DMS 273 treated with DMSO at 0.1 percent for 48 hours (cell line): ENCODE measurements around the gene FGFRL1.
"Not testable (repeated sequence)": the region's sequence is repeated elsewhere in the genome, so short reads cannot be mapped to it uniquely, and the experiment has no call there.

Experiments used
- DNase-seq: peaks from one replicate; lab custom pipeline; 2025; lab: John Stamatoyannopoulos, UW

The FGFRL1 gene

GRCh38 chr4:1053080-1053661, 41.7 kb downstream of the FGFRL1 start:
- no peak for DNase-seq

DNA sequence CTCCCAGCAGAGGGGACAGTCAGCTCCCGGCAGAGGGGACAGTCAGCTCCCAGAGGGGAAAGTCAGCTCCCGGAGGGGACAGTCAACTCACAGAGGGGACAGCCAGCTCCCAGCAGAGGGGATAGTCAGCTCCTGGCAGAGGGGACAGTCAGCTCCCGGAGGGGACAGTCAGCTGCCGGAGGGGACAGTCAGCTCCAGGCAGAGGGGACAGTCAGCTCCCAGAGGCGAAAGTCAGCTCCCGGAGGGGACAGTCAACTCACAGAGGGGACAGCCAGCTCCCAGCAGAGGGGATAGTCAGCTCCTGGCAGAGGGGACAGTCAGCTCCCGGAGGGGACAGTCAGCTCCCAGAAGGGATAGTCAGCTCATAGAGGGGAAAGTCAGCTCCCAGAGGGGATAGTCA, 42.5 kb downstream of the FGFRL1 start:
- not testable (repeated sequence) for DNase-seq

DNA sequence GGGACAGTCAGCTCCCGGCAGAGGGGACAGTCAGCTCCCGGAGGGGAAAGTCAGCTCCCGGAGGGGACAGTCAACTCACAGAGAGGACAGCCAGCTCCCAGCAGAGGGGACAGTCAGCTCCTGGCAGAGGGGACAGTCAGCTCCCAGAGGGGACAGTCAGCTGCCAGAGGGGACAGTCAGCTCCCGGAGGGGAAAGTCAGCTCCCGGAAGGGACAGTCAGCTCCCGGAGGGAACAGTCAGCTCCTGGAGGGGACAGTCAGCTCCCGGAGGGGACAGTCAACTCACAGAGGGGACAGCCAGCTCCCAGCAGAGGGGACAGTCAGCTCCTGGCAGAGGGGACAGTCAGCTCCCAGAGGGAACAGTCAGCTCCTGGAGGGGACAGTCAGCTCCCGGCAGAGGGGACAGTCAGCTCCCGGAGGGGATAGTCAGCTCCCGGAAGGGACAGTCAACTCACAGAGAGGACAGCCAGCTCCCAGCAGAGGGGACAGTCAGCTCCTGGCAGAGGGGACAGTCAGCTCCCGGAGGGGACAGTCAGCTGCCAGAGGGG, 43.3 kb downstream of the FGFRL1 start:
- not testable (repeated sequence) for DNase-seq

DNA sequence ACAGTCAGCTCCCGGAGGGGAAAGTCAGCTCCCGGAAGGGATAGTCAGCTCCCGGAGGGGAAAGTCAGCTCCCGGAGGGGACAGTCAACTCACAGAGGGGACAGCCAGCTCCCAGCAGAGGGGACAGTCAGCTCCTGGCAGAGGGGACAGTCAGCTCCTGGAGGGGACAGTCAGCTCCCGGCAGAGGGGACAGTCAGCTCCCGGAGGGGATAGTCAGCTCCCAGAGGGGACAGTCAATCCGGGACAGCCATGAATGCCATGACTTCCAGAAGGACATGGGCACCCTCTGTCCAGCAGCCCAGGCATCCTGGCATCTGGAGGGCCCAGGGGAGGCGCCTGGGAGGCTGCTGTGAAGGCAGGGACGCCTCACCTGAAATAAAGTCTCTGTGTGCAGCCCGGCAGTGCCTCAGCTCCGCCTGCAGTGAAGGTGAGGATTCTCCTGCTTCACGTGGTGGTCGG, 43.8 kb downstream of the FGFRL1 start:
- DNase-seq = not testable (repeated sequence)

DNA sequence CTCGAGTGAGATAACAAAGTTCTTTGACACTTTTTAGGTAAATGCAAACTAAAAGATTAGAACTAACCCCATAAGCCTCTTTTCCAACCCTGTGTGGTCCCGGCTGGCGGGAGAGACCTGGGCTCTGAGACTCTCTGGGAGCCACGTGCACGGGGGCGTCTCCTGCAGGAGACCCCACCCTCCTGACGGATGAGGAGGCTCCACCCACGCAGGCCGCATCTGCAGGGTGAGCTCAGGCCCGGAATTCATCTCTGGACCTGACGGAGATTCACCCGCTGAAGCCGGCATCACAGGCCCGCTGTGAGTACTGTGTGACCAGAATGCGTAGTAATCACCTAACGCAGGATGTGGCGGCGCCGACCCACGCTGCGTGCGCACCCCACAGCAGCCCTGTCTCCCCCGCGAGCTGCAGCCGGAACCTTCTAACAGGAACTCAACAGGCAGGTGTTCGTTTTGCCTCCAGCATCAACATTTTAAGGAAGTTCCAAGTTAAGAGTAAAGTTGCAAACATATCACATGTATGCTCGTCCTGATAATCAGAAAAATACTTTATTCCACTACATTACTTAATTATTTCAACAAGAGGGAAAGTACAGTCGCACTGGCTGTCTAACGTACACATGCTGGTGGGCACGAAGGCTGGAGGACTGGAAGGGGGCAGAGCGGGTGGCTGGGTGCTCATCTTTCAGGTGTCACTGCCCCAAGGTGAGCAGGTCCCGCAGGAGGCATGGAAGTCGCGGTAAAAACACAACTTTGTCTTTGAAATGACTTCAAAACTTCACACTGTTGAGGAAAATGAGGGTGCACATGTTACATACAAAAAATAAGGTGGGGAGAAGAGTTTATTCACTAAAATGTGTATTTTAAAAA, 44.5 kb downstream of the FGFRL1 start:
- no peak for DNase-seq

GRCh38 chr4:1056671-1057402, 45.4 kb downstream of the FGFRL1 start:
- no peak for DNase-seq

DNA sequence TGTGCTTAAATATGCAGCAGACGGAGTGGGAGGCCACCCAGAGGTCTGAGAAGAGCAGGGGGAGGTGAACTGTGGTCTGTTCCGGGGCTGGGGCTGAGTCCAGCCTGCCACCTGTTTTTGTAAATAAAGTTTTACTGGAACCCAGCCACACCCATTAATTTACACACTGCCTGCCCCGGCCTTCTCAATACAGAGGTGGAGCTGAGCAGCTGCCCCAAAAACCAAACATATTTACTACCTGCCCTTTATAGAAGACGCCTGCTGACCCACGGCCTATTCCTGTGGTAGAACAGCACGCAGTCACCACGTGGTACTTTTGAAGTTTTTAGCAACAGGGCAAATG, 45.9 kb downstream of the FGFRL1 start:
- no peak for DNase-seq

- DNase-seq = no peak
Observed at GRCh38 chr4:1058198-1058996, 47.0 kb downstream of the FGFRL1 start.

GRCh38 chr4:1058997-1059665, 47.7 kb downstream of the FGFRL1 start:
- DNase-seq = no peak

- no peak for DNase-seq
Observed at GRCh38 chr4:1060121-1060520, 48.7 kb downstream of the FGFRL1 start.

DNA sequence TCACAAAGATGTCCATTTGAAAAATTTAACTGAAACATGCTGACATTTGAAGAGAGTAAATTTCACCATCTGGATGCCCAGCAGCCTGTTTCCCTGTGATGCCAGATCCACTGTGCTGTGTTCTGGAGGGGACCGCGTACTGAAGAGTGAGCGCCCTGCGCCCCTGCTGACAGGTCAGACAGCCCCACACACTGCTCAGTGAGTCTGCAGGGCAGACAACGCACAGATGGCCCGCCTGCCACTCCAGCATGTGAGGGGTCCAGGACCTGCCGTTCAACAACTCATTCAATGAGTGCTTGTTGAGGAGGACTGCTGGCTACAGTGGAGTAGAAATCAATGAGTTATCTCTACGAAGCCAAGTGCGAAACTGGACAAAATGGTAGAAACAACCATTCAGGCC, 49.2 kb downstream of the FGFRL1 start:
- DNase-seq = no peak

DNA sequence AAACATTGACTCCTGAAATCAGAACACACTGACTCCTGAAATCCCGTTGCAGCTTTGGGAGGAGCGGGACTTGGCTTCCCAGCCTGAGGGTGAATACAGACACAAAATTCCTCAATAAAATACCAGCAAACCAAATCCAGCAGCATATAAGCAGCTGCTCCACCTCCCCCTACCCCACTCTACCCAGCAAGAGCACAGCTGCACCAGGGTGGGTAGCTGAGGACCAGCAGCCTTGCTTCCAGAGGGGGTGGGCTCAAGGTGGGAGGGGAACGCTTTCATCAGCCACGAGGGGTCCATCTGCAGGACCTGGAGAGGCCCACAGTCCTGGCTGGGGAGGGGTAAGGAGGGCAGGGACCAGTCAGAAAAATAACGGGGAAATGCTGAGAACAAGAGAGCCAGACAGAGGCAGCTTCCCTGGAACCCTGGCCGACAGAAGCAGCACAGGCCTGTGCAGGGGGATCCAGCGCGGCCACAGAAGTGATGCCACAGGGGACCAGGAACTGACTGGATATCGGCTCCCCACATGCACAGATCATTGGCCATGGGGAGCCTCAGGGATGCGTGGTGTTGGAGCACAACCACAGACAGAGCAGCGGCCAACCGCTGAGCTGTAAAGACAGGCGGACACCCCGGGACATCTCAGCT, 49.8 kb downstream of the FGFRL1 start:
- no peak for DNase-seq

DNA sequence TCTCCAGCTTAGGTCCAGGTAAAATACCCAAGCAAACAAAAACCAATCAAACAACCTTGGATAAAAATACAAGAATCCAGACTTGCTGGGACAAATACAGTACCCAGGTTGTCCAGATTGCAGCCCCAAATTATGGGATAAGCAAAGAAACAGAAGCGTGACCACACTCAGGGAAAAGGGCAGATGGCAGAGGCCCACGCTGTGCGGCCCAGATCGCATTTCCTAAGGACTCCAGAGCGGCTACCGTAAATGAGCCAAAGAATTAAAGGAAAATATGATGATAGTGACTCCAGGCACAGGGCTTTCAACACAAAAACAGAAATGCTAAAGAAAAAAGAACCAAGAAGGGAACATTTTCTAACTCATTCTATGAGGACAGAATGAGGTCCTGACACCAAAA, 50.3 kb downstream of the FGFRL1 start:
- peak; percentile 31 for DNase-seq

DNA sequence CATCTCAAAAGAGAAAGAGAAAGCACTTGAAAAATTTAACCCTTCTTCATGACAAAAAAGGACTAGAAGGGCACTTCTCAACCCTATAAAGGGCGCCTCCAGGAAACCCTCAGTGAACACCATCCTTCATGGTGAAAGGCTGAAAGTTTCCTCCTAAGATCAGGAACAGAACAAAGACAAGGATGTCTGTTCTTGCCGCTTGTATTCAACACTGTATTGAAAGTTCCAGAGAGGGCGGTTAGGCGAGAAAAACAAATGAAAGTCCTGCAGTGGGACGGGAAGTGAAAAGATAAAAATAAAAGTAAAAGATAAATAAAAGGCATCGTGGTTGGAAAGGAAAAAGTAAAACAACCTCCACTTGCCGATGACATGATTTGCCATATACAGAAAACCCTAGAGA, 51.0 kb downstream of the FGFRL1 start:
- no peak for DNase-seq

- DNase-seq = no peak
Observed at GRCh38 chr4:1065732-1066131, 54.3 kb downstream of the FGFRL1 start.

DNA sequence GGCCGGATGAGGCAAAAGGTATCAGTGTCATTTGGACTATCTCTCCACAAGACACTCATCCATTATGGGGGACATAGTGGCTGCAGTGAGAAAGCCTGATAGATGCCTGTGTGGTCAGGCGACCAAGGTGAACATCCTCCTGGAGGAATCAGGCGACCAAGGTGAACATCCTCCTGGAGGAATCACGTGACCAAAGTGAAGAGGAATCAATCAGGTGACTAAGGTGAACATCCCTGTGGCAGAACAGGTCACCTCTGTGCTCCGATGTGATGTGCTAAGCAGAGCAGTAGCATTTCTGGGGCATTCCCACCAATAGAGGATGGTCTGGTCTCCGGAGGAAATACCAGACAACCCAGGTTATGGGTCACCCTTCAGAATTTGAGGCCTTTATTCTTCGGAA, 58.0 kb downstream of the FGFRL1 start:
- no peak for DNase-seq

DNA sequence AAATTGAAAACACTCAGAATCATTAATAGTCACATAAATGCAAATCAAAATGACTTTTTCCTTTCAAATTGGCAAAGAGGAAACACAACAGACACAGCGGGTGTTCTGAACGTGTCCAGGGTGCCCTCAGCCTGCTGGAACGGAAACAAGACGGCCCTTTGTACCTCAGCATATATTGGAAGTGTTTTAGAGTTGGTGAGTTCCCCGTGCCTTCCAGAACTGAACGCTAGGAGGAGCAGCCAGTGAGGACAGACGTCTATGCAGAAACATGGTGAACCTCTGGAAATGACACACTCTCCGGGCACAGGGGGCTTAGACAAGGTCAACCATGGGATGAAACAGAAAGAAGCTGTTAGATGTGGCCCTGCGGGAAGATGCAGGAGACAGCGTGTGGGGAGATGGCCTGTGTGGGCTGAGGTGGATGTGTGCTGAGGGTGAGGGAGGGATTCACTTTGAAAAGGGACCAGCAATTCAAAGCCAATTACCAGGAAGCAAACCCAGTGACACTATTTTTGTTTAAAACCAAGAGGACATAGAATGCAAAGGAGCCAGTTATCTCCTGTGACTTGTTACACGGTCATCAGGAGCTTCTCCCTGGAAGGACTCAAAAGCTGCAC, 61.5 kb downstream of the FGFRL1 start:
- no peak for DNase-seq

GRCh38 chr4:1074077-1074476, 62.7 kb downstream of the FGFRL1 start:
- no peak for DNase-seq

DNA sequence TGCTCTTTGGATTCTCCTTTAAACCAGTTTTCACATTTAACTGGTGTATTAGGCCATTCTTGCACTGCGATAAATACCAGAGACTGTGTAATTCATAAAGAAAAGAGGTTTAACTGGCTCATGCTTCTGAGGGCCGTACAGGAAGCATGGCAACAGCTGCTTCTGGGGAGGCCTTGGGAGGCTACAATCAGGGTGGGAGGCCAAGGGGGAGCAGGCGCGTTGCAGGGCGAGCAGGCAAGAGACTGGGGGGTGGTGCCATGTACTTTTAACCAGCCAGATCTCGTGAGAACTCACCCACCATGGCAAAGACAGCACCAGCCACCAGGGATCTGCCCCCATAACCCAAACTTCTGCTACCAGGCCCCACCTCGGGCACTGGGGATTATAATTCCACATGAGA, 63.8 kb downstream of the FGFRL1 start:
- no peak for DNase-seq
